Measurements from ENCODE around the gene DGKI.

DNA sequence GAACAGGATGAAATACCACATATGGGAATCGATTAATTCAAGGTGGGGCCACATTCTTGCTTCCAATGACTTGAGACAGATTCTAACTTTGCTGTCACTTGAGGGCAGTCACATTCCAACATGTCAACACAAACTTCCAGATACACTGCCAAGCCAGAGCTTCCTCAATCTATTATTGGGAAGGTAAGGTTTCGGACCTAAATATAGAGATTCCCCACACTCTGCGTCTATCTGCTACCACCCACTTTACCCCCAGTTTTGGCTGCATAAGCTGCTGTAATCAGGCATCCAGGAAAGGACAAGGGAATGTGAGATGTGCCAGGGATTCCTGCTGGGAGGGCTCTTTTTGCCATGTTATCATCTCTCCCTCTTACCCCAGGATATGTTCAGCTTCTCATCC, 20.5 kb upstream of the DGKI start:
- TF ChIP-seq, protein P1, sequence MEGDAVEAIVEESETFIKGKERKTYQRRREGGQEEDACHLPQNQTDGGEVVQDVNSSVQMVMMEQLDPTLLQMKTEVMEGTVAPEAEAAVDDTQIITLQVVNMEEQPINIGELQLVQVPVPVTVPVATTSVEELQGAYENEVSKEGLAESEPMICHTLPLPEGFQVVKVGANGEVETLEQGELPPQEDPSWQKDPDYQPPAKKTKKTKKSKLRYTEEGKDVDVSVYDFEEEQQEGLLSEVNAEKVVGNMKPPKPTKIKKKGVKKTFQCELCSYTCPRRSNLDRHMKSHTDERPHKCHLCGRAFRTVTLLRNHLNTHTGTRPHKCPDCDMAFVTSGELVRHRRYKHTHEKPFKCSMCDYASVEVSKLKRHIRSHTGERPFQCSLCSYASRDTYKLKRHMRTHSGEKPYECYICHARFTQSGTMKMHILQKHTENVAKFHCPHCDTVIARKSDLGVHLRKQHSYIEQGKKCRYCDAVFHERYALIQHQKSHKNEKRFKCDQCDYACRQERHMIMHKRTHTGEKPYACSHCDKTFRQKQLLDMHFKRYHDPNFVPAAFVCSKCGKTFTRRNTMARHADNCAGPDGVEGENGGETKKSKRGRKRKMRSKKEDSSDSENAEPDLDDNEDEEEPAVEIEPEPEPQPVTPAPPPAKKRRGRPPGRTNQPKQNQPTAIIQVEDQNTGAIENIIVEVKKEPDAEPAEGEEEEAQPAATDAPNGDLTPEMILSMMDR (IDR thresholded peaks at IDR 0.05) = no peak
- TF ChIP-seq POLR2A (IDR thresholded peaks at IDR 0.05) = no peak
